Mucosa of rectum (tissue), 2 donors: ENCODE results near the gene STMN3.

Experiments
- H3K27ac ChIP-seq, 2 donors: one replicate each; pipeline ENCODE4 v1.7.0; 2013; ENCODE audit warnings: inconsistent platforms in 2 of 2, low read depth in 2 of 2, low read length in 2 of 2
- H3K27me3 ChIP-seq, 2 donors: one replicate each; pipeline ENCODE4 v1.7.0; 2013; ENCODE audit warnings: low read length in 2 of 2; ENCODE audit not compliant: control insufficient read depth in 2 of 2, insufficient read depth in 2 of 2
- H3K36me3 ChIP-seq, 2 donors: one replicate each; pipeline ENCODE4 v1.7.0; 2013; ENCODE audit warnings: low read length in 2 of 2; ENCODE audit not compliant: control insufficient read depth in 2 of 2, insufficient read depth in 2 of 2
- H3K4me1 ChIP-seq, 2 donors: one replicate each; pipeline ENCODE4 v1.7.0; 2013; ENCODE audit warnings: low read length in 2 of 2, mild to moderate bottlenecking in 1 of 2; ENCODE audit not compliant: control insufficient read depth in 2 of 2, insufficient read depth in 2 of 2
- H3K4me3 ChIP-seq, 2 donors: one replicate each; pipeline ENCODE4 v1.7.0; 2013; ENCODE audit warnings: low read length in 2 of 2
- H3K9ac ChIP-seq, 2 donors: one replicate each; pipeline ENCODE4 v1.7.0; 2013; ENCODE audit warnings: low read length in 2 of 2, low read depth in 1 of 2, mild to moderate bottlenecking in 1 of 2
- H3K9me3 ChIP-seq, 2 donors: one replicate each; pipeline ENCODE4 v1.7.0; 2013; ENCODE audit warnings: low read length in 2 of 2; ENCODE audit not compliant: control insufficient read depth in 2 of 2
- donor health status: healthy.
- donor health status: Normal muscosa, but diverticular disease.

The STMN3 gene

GRCh38 chr20:63625771-63626423 lies 27.3 kb downstream of the STMN3 start:
- peaks cover 8 to 12% of the 10 kb centered on the region in 2 donors for H3K4me1 ChIP-seq
- peak overlapping the region; percentile 81 to 96 for H3K9ac ChIP-seq
- H3K27ac ChIP-seq, result peak overlapping the region; percentile 97
- H3K27me3 ChIP-seq, result no peaks in the 10 kb centered on the region
- H3K4me3 ChIP-seq, result peak overlapping the region; percentile 71 to 90
- H3K36me3 ChIP-seq, result no peaks in the 10 kb centered on the region
- H3K9me3 ChIP-seq, result no peaks in the 10 kb centered on the region

DNA sequence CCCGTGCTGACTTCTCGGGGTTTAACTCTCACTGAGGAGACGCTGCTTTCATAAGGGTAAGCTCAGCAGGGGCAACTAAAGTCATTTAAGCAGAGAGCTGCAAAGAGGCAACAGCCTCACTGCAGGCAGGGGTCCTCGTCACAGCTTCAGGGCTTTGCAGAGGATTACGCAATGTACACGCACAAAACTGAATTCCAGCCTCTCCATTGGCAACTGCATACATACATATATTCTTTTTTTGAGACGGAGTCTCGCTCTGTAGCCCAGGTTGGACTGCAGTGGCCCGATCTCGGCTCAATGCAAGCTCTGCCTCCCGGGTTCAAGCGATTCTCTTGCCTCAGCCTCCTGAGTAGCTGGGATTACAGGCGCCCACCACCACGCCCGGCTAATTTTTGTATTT lies 28.7 kb downstream of the STMN3 start:
- H3K9me3 ChIP-seq, result no peaks in the 10 kb centered on the region
- peaks cover 8 to 12% of the 10 kb centered on the region in 2 donors for H3K4me1 ChIP-seq
- H3K36me3 ChIP-seq, result peaks cover 1 to 2% of the 10 kb centered on the region in 2 donors
- no peak overlapping the region for H3K9ac ChIP-seq
- no peak overlapping the region for H3K4me3 ChIP-seq
- H3K27me3 ChIP-seq, result no peaks in the 10 kb centered on the region
- H3K27ac ChIP-seq, result no peak overlapping the region

DNA sequence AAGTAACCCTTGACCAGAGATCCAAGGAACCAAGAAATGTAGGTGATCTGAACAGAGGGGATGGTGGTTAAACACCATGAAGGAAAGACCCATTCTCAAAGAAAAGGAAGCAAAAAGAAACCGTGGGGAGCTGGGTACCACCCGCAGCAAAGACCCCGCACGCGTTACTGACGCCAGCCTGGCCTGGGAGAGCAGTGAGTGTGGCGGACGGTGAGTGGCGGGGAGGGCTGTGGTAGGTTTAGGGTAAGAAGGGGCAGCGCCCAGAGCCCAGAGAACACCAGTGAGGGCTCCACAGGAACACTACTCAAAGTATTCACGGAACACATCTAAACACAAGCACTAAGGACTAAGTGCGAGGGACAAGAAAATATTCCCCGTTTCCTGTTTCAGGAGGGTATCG lies 30.5 kb downstream of the STMN3 start:
- peaks cover 18% of the 10 kb centered on the region in 2 donors for H3K36me3 ChIP-seq

GRCh38 chr20:63622096-63622495 lies 31.1 kb downstream of the STMN3 start:
- Histone ChIP-seq H3K27me3 (no peaks in the 10 kb centered on the region), H3K36me3 (peaks cover 19 to 21% of the 10 kb centered on the region in 2 donors), H3K4me3 (no peak overlapping the region), H3K9me3 (no peaks in the 10 kb centered on the region), H3K4me1 (peaks cover 0 to 6% of the 10 kb centered on the region in 2 donors), H3K27ac (no peak overlapping the region), H3K9ac (no peak overlapping the region)

More for the DNA sequence above, 30.5 kb downstream of the STMN3 start:
- H3K27ac ChIP-seq, result no peak overlapping the region
- H3K4me1 ChIP-seq, result peaks cover 0 to 6% of the 10 kb centered on the region in 2 donors
- H3K9ac ChIP-seq, result no peak overlapping the region
- no peak overlapping the region for H3K4me3 ChIP-seq
- no peaks in the 10 kb centered on the region for H3K9me3 ChIP-seq
- H3K27me3 ChIP-seq, result no peaks in the 10 kb centered on the region

DNA sequence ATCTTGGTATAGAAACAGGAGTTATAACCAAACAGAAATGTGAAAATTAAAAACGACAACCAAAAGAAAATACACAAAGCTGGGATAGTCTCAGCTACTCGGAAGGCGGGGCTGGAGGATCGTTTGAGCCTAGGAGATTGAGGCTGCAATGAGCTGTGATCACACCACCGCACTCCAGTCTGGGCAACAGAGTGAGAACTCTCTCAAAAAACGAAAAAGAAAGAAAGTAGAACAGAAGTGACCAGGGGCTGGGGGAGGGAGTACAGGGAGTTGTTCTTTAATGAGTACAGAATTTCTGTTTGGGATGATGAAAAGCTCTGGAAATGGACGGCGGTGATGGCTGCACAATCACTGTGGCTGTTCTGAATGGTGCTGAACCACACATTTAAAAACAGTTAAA lies 32.2 kb downstream of the STMN3 start:
- H3K27ac ChIP-seq, result no peak overlapping the region
- H3K4me3 ChIP-seq, result no peak overlapping the region
- H3K9me3 ChIP-seq, result no peaks in the 10 kb centered on the region
- peaks cover 0 to 5% of the 10 kb centered on the region in 2 donors for H3K4me1 ChIP-seq
- H3K27me3 ChIP-seq, result no peaks in the 10 kb centered on the region
- no peak overlapping the region for H3K9ac ChIP-seq
- peaks cover 23 to 27% of the 10 kb centered on the region in 2 donors for H3K36me3 ChIP-seq

- Histone ChIP-seq H3K4me1 (no peaks in the 10 kb centered on the region), H3K36me3 (peaks cover 23 to 27% of the 10 kb centered on the region in 2 donors), H3K4me3 (no peak overlapping the region), H3K9ac (no peak overlapping the region), H3K9me3 (no peaks in the 10 kb centered on the region), H3K27ac (no peak overlapping the region), H3K27me3 (no peaks in the 10 kb centered on the region)
Observed at GRCh38 chr20:63619505-63619904, 33.7 kb downstream of the STMN3 start.

- H3K4me3 ChIP-seq, result no peak overlapping the region
- H3K4me1 ChIP-seq, result no peaks in the 10 kb centered on the region
- H3K9ac ChIP-seq, result no peak overlapping the region
- no peaks in the 10 kb centered on the region for H3K9me3 ChIP-seq
- H3K36me3 ChIP-seq, result peaks cover 23 to 27% of the 10 kb centered on the region in 2 donors
- H3K27ac ChIP-seq, result no peak overlapping the region
- no peaks in the 10 kb centered on the region for H3K27me3 ChIP-seq
Observed at GRCh38 chr20:63619086-63619485, 34.1 kb downstream of the STMN3 start.

DNA sequence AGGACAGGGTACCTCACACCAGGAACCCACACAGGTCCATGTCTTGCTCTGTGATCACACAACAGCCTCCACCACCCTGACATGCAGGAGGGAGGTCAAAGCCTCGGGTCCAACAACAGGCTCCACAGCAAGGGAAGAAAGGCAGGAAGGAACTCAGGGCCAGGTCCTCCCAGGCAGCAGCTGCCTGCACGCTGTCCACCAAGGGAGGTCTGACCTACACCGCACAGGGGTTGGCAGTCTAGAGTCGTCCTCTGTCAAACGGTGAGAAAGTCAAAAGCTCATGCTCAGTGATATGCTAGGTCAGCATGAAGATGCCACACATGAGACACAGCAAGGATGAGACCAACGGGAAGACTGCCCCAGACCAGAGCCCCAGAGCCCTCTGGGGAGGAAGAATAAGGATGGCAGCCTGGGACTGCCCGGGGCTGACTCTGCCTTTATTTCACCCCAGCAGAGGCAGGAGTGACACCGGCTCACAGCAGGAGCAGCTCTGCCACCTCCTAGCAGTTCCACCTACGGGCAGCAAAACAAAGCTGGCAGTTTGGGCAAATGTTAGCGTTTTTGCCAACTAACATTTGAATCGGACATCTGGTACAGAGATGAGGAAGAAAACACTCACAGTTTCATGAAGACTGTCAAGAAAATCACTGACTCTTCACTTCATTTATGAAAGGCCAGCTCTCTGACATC lies 34.8 kb downstream of the STMN3 start:
- H3K27me3 ChIP-seq, result no peaks in the 10 kb centered on the region
- H3K4me3 ChIP-seq, result no peak overlapping the region
- H3K9ac ChIP-seq, result no peak overlapping the region
- no peaks in the 10 kb centered on the region for H3K9me3 ChIP-seq
- H3K27ac ChIP-seq, result no peak overlapping the region
- no peaks in the 10 kb centered on the region for H3K4me1 ChIP-seq
- peaks cover 23 to 27% of the 10 kb centered on the region in 2 donors for H3K36me3 ChIP-seq

DNA sequence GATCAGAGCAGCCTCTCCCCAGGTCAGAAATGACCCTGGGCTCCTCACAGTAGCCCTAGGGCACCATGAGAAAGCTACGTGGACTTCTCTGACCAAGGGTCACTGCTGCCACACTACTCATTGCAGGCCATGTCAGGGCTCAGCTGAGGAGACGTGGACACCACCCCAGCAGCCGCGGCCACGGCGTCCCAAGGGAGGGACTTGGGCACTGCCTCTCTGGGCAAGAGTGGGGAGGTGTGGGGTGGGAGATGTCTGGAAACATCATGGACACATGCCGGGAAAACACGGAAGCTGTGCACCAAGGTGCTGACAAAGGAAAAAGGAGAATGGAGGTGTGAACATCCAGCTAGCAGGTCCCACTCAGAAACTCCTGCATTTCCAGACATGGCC lies 35.4 kb downstream of the STMN3 start:
- H3K27ac ChIP-seq, result no peak overlapping the region
- no peaks in the 10 kb centered on the region for H3K27me3 ChIP-seq
- peaks cover 23 to 27% of the 10 kb centered on the region in 2 donors for H3K36me3 ChIP-seq
- H3K4me3 ChIP-seq, result no peak overlapping the region
- no peaks in the 10 kb centered on the region for H3K9me3 ChIP-seq
- no peaks in the 10 kb centered on the region for H3K4me1 ChIP-seq
- H3K9ac ChIP-seq, result no peak overlapping the region

- H3K36me3 ChIP-seq, result peaks cover 23 to 27% of the 10 kb centered on the region in 2 donors
- no peak overlapping the region for H3K4me3 ChIP-seq
- no peaks in the 10 kb centered on the region for H3K9me3 ChIP-seq
- no peak overlapping the region for H3K9ac ChIP-seq
- H3K4me1 ChIP-seq, result no peaks in the 10 kb centered on the region
- H3K27me3 ChIP-seq, result no peaks in the 10 kb centered on the region
- H3K27ac ChIP-seq, result no peak overlapping the region
Observed at GRCh38 chr20:63617092-63617875, 35.9 kb downstream of the STMN3 start.
